T47D (cell line): Measurements from ENCODE around the gene RTN4IP1.
"Not testable (repeated sequence)": the region's sequence is repeated elsewhere in the genome, so short reads cannot be mapped to it uniquely, and the experiment has no call there.

Source experiments
- DNase-seq, 2 experiments: peaks; one replicate each; pipeline versions ENCODE4 v3.0.0 to v3.0.0-alpha.2; 2011 to 2012; ENCODE audit warnings: low read depth in 1 of 2, low spot score in 1 of 2
- JUND ChIP-seq: IDR thresholded peaks from 2 replicates; pipeline ENCODE4 v1.6.1; 2012; ENCODE audit warnings: low read depth
- in situ Hi-C: cut with HindIII; loops from 2 replicates; pipeline ENCODE4 v1.10.0; 2016; ENCODE audit warnings: low sequenced_read_pairs, low pct_unique_long_range_greater_than_20kb

The RTN4IP1 gene

DNA sequence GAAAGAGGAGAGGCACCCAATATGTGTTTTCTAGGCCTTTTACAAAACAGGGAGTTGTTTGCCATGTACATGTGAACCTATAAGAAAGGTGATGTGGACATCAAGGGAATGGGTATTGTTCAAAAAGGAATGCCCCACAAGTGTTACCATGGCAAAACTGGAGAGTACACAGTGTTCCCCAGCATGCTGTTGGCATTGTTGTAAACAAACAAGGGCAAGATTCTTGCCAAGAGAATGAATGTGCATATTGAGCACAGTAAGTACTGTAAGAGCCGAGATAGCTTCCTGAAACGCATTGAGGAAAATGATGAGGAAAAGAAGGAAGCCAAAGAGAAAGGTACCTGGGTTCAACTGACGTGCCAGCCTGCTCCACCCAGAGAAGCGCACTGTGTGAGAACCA lies 13.2 kb upstream of the RTN4IP1 start:
- no peak for TF ChIP-seq JUND
- in situ Hi-C loops: no loop called here
- no peak for DNase-seq

GRCh38 chr6:106639812-106640211 lies 10.5 kb upstream of the RTN4IP1 start:
- no peak for TF ChIP-seq JUND
- in situ Hi-C loops: no loop called here
- no peak for DNase-seq

GRCh38 chr6:106637717-106638341 lies 8.5 kb upstream of the RTN4IP1 start:
- DNase-seq: no peak
- no peak for TF ChIP-seq JUND
- in situ Hi-C loops: no loop called here

GRCh38 chr6:106637051-106637716 lies 7.9 kb upstream of the RTN4IP1 start:
- no peak for DNase-seq
- no peak for TF ChIP-seq JUND
- in situ Hi-C loops: no loop called here

DNA sequence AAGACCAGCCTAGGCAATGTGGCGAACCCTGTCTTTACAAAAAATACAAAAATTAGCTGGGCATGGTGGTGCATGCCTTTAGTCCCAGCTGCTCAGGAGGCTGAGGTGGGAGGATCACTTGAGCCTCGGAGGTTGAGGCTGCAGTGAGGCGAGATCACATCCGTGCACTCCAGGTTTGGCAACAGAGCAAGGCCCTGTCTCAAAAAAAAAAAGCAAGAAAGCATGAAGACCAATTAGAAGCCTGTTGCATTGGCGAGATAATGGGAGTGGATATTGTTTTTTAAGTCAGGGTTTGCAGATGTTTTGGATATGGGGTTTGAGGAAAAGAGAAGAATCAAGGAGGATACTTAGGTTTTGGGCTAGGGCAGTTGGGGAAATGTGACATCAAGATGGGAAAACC lies 5.3 kb upstream of the RTN4IP1 start:
- DNase-seq: no peak
- in situ Hi-C loops: no loop called here
- TF ChIP-seq JUND: no peak

GRCh38 chr6:106631346-106631745 lies 2.0 kb upstream of the RTN4IP1 start:
- DNase-seq: no peak
- in situ Hi-C loops: no loop called here
- no peak for TF ChIP-seq JUND

- no peak for TF ChIP-seq JUND
- no peak for DNase-seq
- in situ Hi-C loops: no loop called here
Measured at GRCh38 chr6:106630366-106630765, 1.1 kb upstream of the RTN4IP1 start.

- TF ChIP-seq JUND: no peak
- in situ Hi-C loops: no loop called here
- no peak for DNase-seq
Measured at GRCh38 chr6:106629859-106630163, 513 bp upstream of the RTN4IP1 start.

DNA sequence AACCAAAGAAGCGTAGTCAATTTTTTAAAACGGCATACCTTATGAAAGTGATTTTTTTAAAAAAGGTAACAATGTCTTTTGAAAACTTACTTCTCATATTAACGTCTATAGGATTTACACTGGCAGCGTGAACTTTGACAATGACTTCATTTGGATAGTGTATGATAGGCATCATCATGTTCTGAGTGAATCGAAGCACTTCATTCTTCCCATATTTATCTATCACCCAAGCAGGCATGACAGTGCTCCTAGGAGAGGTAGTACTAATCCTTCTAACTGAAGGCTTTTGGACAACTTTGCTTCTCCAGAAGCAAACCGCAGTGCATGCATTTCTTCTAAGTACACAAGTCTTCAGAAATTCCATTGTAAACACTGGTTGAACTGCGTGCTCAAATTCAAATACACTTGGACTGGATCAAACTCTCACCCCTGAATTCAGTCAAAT lies 618 bp downstream of the RTN4IP1 start:
- peak in 1 of 2 experiments; percentile 20 for DNase-seq

DNA sequence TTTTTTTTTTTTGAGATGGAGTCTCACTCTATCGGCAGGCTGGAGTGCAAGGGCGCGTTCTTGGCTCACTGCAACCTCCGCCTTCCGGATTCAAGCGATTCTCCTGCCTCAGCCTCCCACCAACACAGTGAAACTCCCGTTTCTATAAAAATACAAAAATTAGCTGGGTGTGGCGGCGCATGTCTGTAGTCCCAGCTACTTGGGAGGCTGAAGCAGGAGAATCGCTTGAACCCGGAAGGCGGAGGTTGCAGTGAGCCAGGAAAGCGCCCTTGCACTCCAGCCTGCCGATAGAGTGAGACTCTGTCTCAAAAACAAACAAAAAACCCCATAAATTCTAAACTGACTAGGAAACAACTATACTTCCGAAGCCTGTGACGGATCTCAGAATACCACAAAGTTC lies 1.5 kb downstream of the RTN4IP1 start:
- in situ Hi-C loops, DNase-seq: not testable (repeated sequence)

More for the DNA sequence above, 618 bp downstream of the RTN4IP1 start:
- in situ Hi-C loops: no loop called here
- TF ChIP-seq JUND: no peak

DNA sequence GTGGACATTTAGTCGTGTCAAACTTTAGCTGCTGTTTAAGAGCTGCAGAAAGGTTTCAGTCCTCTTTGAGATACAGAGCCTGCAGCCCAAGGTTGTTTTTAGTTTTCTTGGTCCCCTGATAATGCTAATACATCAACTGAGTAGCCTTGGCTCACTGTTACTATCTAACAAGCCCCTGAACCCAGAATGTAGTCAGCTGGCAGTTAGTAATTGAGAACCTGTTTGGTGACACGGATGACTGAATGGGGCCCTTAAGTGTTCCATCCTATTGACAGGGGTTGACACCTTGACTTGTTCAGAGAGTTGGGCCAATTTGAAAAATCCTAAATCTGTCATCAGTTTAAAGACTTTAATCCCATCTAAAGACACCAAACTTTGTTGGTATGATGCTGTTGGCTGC lies 2.8 kb downstream of the RTN4IP1 start:
- DNase-seq: no peak
- no peak for TF ChIP-seq JUND
- in situ Hi-C loops: no loop called here

DNA sequence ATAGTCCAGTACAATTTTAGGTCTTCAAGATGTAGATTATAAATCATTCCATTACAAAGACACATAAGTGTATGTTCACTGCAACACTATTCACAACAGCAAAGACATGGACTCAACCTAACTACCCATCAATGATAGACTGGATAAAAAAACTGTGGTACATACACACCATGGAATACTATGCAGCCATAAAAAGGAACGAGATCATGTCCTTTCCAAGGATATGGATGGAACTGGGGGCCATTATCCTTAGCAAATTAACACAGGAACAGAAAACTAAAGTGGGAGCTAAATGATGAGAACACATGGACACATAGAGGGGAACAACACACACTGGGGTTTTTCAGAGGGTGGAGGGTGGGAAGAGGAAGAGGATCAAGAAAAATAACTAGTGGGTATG lies 6.3 kb downstream of the RTN4IP1 start:
- in situ Hi-C loops: no loop called here
- TF ChIP-seq JUND: no peak
- no peak for DNase-seq

DNA sequence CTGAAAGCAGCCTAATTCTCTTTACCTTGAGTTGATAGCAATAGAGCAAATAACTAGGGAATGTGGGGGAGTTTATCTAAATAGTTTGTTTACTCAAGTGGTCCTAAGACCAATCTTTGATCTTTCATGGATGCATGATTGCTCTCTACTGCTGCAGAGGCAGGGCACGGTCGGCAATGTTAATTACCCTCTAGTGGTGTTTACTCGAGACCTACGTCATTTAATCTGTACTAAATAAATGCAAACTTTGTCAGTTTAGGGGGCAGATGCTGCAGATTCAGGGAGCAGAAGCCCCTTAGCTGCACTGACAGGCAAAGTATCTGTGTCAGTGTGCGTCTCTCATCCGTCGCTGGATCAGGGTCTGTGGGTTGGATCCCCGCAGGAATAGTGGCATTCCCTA lies 6.9 kb downstream of the RTN4IP1 start:
- in situ Hi-C loops: no loop called here
- DNase-seq: no peak
- TF ChIP-seq JUND: no peak
